ENCODE results near the gene SPDYE2.
"Not testable (repeated sequence)": the region's sequence is repeated elsewhere in the genome, so short reads cannot be mapped to it uniquely, and the experiment has no call there.

DNA sequence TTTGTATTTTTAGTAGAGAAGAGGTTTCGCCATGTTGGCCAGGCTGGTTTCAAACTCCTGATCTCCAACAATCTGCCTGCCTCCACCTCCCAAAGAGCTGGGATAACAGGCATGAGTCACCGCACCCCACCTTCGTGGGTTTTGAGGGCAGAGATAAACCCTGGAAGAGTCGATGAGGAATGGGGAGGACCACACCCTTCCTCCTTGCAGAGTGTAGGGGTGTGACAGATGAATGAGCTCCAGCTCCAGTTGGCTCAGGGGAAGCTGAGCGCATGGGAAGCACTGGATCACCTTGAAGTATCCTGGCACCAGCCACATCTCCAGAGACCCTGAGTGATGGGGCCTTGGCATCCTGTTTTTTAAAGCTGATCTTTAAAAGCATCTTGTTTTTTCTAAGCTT lies 32.5 kb downstream of the SPDYE2 start:
- TF ChIP-seq, protein P1, sequence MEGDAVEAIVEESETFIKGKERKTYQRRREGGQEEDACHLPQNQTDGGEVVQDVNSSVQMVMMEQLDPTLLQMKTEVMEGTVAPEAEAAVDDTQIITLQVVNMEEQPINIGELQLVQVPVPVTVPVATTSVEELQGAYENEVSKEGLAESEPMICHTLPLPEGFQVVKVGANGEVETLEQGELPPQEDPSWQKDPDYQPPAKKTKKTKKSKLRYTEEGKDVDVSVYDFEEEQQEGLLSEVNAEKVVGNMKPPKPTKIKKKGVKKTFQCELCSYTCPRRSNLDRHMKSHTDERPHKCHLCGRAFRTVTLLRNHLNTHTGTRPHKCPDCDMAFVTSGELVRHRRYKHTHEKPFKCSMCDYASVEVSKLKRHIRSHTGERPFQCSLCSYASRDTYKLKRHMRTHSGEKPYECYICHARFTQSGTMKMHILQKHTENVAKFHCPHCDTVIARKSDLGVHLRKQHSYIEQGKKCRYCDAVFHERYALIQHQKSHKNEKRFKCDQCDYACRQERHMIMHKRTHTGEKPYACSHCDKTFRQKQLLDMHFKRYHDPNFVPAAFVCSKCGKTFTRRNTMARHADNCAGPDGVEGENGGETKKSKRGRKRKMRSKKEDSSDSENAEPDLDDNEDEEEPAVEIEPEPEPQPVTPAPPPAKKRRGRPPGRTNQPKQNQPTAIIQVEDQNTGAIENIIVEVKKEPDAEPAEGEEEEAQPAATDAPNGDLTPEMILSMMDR (IDR thresholded peaks at IDR 0.05) = not testable (repeated sequence)
- not testable (repeated sequence) for TF ChIP-seq RXRA (IDR thresholded peaks at IDR 0.05; ENCODE audit: borderline replicate concordance, low read depth); POLR2AphosphoS5 (IDR thresholded peaks at IDR 0.05; ENCODE audit: low read depth, low read length); EZH2phosphoT487 (IDR thresholded peaks at IDR 0.05; ENCODE audit: borderline replicate concordance, low read depth); TAF1 (IDR thresholded peaks at IDR 0.05; ENCODE audit: borderline replicate concordance, low read depth, low read length); GATA2 (CRISPR knock-in tag; IDR thresholded peaks at IDR 0.05); SIN3A (IDR thresholded peaks at IDR 0.05; ENCODE audit: borderline replicate concordance, low read depth, low read length); RAD21 (IDR thresholded peaks at IDR 0.05; ENCODE audit: low read length); JUND (IDR thresholded peaks at IDR 0.05); GABPA (IDR thresholded peaks at IDR 0.05; ENCODE audit: low read depth)

All from SK-N-SH (cell line).